Activated naive CD8-positive, alpha-beta T cell treated with anti-CD3 and anti-CD28 coated beads, Interleukin-2, amount 50 U/mL, for 16 hours (primary cell): ENCODE data around the gene STARD5.

Experiments used
- DNase-seq: peaks from one replicate; pipeline ENCODE4 v3.0.0-alpha.2; 2020; ENCODE audit warnings: low read depth, low spot score

STARD5 gene

GRCh38 chr15:81293728-81294515, 30.0 kb downstream of the STARD5 start:
- peak; percentile 66 for DNase-seq

- no peak for DNase-seq
Observed at GRCh38 chr15:81292523-81293001, 31.4 kb downstream of the STARD5 start.

- no peak for DNase-seq
Observed at GRCh38 chr15:81291916-81292522, 31.9 kb downstream of the STARD5 start.

GRCh38 chr15:81289910-81290309, 34.0 kb downstream of the STARD5 start:
- no peak for DNase-seq

- no peak for DNase-seq
Observed at GRCh38 chr15:81288616-81289015, 35.3 kb downstream of the STARD5 start.

GRCh38 chr15:81288040-81288439, 35.9 kb downstream of the STARD5 start:
- no peak for DNase-seq

- DNase-seq, result no peak
Observed at GRCh38 chr15:81286621-81287121, 37.3 kb downstream of the STARD5 start.

- no peak for DNase-seq
Observed at GRCh38 chr15:81285461-81285860, 38.5 kb downstream of the STARD5 start.

GRCh38 chr15:81284256-81285031, 39.5 kb downstream of the STARD5 start:
- DNase-seq, result no peak

GRCh38 chr15:81282911-81283310, 41.0 kb downstream of the STARD5 start:
- no peak for DNase-seq

- DNase-seq, result no peak
Observed at GRCh38 chr15:81282606-81282895, 41.4 kb downstream of the STARD5 start.

- no peak for DNase-seq
Observed at GRCh38 chr15:81281766-81282605, 42.0 kb downstream of the STARD5 start.

GRCh38 chr15:81281456-81281735, 42.5 kb downstream of the STARD5 start:
- no peak for DNase-seq

- DNase-seq, result no peak
Observed at GRCh38 chr15:81280696-81281455, 43.1 kb downstream of the STARD5 start.

GRCh38 chr15:81279621-81280485, 44.1 kb downstream of the STARD5 start:
- no peak for DNase-seq

- DNase-seq, result no peak
Observed at GRCh38 chr15:81278306-81279029, 45.5 kb downstream of the STARD5 start.

GRCh38 chr15:81277851-81278250, 46.1 kb downstream of the STARD5 start:
- DNase-seq, result no peak

- DNase-seq, result no peak
Observed at GRCh38 chr15:81276967-81277366, 47.0 kb downstream of the STARD5 start.

- DNase-seq, result no peak
Observed at GRCh38 chr15:81275711-81276392, 48.1 kb downstream of the STARD5 start.
